ENCODE data around the gene TMCO4.
A peak's percentile ranks its signal among the peaks of the same experiment; 100 is the strongest.

TMCO4 gene

DNA sequence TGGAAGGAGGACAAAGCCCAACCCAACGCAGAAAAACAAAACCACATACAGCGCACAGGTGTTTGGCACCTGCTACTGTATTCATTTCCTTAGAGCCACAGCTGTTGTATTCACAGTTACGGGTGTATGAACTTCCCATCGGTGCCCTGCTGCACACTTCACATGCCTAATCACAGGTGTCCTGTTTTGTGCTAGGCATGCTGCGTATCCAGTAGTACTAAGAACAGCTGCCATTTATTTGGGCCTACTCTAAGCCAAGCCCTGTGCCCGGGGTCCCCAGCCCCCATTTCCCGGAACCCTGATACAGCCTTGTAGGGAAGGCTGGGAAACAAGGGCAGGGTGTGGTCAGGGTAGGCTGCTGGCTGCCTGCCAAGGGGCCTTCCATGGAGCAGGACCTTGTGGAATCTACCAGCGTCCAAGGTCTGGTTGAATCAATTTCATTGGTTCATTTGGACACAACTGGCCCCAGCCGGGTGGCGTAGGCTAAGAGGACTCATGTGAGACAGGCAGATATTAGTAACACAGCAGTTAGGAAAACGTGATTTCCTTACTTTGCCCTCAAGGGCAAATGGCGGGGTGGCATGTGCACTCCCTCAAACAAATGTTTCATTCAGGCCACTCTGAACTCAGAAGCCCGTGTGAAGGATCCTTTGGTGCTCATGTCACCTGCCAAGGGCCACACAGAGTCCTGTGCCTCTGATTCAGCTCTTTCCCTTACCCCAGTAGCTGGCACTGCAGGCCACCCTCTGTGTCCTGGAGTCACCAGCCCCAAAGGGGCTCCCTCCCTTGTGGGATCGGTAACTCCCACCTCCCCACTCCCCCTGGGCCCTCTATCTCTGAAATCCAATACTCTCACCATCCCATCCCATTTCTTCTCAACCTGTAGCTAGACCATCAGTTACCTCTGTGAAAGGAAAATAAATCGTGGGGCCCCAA, 16.4 kb upstream of the TMCO4 start:
- no peak for TF ChIP-seq Cebpa-rat (IDR thresholded peaks at IDR 0.05)
- Histone ChIP-seq H4K20me1 (no peaks in the 10 kb centered on the region), H3K9me3 (replicated peaks in 1 of 11) (no peaks in the 10 kb centered on the region), H3K36me3 (no peaks in the 10 kb centered on the region), H3K4me2 (peak overlapping the region in 7 of 11 experiments; percentile 5 to 62 (median 31); a peak in 8 of 22 replicates), H3K4me3 (no peak overlapping the region), H3K27me3 (no peaks in the 10 kb centered on the region), H3K27ac (no peak overlapping the region), H3K4me1 (peaks cover 0 to 44% (median 33%) of the 10 kb centered on the region in 10 experiments; a peak in 14 of 20 replicates), H3K9ac (no peak overlapping the region)

DNA sequence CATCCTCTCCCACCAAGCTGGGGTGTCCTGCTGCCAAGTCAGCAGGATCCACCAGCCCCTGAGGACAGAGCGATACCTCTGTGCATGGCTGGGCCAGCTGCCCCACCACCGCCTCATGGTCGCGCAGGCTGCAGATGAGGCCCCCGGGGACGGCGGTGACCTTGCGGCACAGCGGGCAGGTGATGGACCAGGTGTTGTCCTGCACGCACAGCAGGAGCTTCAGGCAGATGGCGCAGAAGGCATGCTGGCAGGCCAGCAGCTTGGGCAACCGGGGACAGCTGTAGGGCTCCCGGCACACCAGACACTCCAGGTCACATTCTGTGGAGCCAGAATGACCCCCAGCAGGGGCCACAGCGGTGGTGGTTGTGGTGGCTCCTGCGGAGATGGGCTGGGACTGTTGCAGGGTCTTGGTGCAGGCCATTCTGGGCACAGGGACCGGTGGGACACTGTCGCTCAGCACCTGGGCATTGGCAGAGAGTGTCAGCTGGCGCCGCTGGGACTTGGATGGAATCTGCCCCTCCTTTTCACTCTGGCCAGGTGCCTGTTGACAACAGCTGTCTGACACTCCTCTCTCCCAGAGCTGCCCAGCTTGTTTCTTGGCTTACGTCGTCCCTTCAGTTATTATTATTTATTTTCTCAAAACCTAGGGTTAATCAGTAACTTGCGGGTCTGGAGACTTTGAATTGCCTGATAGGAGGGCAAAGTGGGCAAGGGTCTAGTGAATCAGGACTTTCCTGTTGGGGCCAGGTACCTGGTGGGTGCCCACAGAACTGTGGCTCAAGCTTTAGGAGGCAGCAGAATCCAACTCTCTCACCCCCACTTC, 15.2 kb upstream of the TMCO4 start, which contains the start of gene RNF186:
Gene RNF186, minus strand, starts transcription at position 603 of the 823 bp plus-strand sequence. Its CDS starts 182 bp downstream, at position 421.
- no peaks in the 10 kb centered on the region for H3K27me3 ChIP-seq
- H3K9me3 ChIP-seq (replicated peaks in 1 of 11), result no peaks in the 10 kb centered on the region; a peak in 1 of 22 replicates
- no peak within 1 kb of the TSS for H3K9ac ChIP-seq
- H3K4me2 ChIP-seq, result peak within 1 kb of the TSS in 8 of 11 experiments; percentile 13 to 62 (median 54); a peak in 14 of 22 replicates
- no peak for TF ChIP-seq Cebpa-rat (IDR thresholded peaks at IDR 0.05)
- H3K4me1 ChIP-seq, result peaks cover 0 to 44% (median 33%) of the 10 kb centered on the region in 10 experiments; a peak in 14 of 20 replicates
- no peaks in the 10 kb centered on the region for H4K20me1 ChIP-seq
- H3K36me3 ChIP-seq, result no peaks in the 10 kb centered on the region
- no peak within 1 kb of the TSS for H3K27ac ChIP-seq
- no peak within 1 kb of the TSS for H3K4me3 ChIP-seq

DNA sequence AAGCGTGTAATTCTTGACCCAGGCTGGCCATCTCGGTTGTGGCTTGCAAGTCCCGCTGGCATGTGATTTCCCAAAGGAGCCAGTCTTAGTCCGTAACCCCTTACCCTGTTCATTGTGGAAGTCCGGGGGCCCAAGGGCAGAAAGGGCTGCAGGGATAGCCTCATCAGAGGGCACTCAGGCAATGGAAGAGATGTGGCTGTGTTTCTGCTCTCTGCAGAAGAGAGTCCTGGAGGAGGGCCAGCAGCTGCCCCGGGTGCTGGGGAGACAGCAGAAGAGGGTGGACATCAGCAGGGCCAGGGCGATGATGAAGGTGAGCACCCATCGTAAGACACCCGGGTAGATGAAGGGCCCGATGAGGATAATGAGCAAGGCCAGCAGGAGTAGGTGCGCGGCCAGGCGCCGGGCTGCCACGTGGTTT, 14.5 kb upstream of the TMCO4 start:
- H4K20me1 ChIP-seq, result no peaks in the 10 kb centered on the region
- TF ChIP-seq Cebpa-rat (IDR thresholded peaks at IDR 0.05), result no peak
- no peaks in the 10 kb centered on the region for H3K36me3 ChIP-seq
- H3K27me3 ChIP-seq, result no peaks in the 10 kb centered on the region
- no peak overlapping the region for H3K4me3 ChIP-seq
- H3K4me2 ChIP-seq, result peak overlapping the region in 8 of 11 experiments; percentile 13 to 62 (median 54); a peak in 14 of 22 replicates
- no peaks in the 10 kb centered on the region; a peak in 2 of 22 replicates for H3K9me3 ChIP-seq (replicated peaks in 1 of 11)
- no peak overlapping the region for H3K27ac ChIP-seq
- peaks cover 0 to 39% (median 28%) of the 10 kb centered on the region in 10 experiments; a peak in 14 of 20 replicates for H3K4me1 ChIP-seq
- H3K9ac ChIP-seq, result no peak overlapping the region

DNA sequence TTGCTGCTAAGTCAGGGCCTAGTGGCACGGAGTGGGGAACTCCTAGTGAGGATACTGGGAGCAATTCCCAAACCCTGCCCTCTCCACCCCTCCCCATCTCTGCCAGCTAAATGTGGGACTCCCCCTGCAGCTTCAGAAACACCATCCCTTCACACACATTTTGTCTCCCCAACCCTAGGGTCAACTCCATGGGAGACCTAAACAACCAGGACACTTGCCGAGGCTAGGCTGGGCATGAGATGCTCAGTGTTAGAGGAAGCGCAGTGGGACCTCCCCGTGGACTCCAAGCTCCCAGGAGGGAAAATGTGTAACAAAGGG, 13.9 kb upstream of the TMCO4 start:
- peak overlapping the region in 7 of 11 experiments; percentile 41 to 62 (median 57); a peak in 13 of 22 replicates for H3K4me2 ChIP-seq
- H3K9ac ChIP-seq, result no peak overlapping the region
- TF ChIP-seq Cebpa-rat (IDR thresholded peaks at IDR 0.05), result no peak
- no peaks in the 10 kb centered on the region for H4K20me1 ChIP-seq
- no peaks in the 10 kb centered on the region; a peak in 2 of 22 replicates for H3K9me3 ChIP-seq (replicated peaks in 1 of 11)
- H3K4me1 ChIP-seq, result peaks cover 0 to 34% (median 24%) of the 10 kb centered on the region in 10 experiments; a peak in 14 of 20 replicates
- H3K27me3 ChIP-seq, result no peaks in the 10 kb centered on the region
- H3K36me3 ChIP-seq, result no peaks in the 10 kb centered on the region
- no peak overlapping the region for H3K27ac ChIP-seq
- no peak overlapping the region for H3K4me3 ChIP-seq

DNA sequence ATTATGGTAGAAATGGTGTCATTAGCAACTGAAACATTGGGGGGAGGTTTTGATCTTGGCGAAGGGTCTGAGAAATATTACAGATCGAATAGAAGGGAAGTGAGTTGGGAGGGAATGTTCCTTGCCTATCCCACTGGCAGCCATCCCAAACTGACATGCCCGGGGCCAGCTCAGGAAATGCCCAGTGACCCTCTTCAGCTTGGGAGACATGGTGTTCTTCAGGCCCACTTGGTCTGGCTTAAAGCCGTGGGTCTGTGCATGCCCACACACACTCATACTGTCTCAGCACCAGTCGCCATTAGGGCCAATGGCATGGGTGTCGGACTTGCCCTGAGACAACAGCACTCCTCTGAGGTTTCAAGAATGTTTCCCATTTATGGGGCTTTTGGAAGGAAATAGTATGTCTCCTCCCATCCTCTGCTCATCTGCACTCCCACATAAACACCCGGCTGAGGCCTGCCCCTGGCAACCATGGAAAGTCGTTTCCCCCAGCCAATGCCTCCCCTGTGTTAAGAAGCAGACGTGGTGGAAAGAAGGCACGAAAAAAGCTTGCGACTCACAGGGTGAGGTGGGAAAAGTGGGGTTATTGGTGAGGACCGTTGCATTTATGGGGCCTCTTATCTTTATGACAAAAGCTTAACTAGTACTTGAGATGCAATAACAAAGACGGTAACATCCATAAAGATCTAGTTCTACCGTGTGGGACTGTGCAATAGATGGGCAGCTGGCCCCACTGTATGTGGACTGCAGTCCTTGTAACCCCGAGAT, 13.3 kb upstream of the TMCO4 start:
- Histone ChIP-seq H3K27ac (no peak overlapping the region), H4K20me1 (no peaks in the 10 kb centered on the region), H3K36me3 (no peaks in the 10 kb centered on the region), H3K27me3 (no peaks in the 10 kb centered on the region), H3K9ac (no peak overlapping the region), H3K9me3 (replicated peaks in 1 of 11) (no peaks in the 10 kb centered on the region; a peak in 2 of 22 replicates), H3K4me3 (no peak overlapping the region), H3K4me1 (peaks cover 0 to 34% (median 24%) of the 10 kb centered on the region in 10 experiments; a peak in 14 of 20 replicates), H3K4me2 (peak overlapping the region in 7 of 11 experiments; percentile 41 to 62 (median 57); a peak in 9 of 22 replicates)
- no peak for TF ChIP-seq Cebpa-rat (IDR thresholded peaks at IDR 0.05)

DNA sequence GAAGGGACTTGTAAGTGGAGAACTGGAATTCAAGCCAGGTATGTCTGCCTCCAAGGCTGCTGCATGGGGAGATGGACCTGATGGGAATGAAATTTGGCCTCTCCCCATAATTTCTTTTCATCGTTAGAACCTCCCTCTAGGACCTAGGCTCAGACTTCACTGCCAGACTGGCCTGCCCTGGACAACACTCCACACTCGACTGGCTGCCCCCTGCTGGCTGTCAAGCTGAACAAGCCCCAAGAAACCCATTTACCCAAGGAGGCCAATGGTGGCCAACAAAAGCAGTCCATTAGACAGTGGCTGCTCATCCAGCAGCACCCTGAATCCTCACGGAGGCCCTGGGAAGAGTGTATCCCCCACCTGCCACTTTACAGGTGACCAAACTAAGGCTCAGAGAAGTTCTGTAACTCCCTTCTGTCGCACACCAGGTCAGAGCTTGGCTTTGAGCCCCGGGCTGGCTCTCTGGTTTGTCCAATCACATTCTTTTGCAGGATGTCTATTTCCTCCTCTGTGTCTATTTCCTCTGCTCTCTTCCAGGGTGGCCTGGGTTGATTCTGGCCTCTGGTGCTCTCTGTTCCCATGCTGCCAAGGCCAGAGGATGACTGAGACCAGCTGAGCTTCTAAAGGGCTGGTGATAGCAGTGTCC, 11.6 kb upstream of the TMCO4 start:
- Histone ChIP-seq H4K20me1 (no peaks in the 10 kb centered on the region), H3K9ac (no peak overlapping the region)
- no peak for TF ChIP-seq Cebpa-rat (IDR thresholded peaks at IDR 0.05)

DNA sequence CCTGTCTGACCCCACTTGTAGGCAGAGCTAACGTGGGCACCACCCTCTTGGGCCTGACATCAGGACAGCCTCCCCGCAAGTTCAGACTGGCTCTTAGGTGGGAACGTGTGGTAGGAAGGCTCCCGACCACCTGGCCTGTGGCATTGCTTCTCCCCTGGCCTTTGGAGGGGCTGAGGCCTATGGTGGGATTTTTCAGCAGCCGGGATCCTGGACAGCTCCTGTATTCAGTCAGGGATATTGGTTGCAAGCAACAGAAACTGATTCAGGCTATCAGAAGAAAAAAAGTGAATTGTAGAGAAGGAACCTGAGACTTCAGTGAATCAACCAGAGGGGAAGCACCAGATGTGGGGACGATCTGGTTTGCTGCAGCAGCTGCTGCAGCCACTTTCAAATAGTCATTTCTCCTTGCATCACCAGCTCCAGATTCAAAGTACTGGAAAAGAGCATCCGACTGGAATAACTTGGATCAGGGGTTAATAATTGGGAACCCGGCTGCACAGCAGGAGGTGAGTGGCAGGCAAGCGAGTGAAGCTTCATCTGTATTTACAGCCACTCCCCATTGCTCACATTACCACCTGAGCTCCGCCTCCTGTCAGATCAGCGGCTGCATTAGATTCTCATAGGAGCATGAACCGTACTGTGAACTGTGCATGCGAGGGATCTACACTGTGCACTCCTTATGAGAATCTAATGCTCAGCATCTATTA, 9.5 kb upstream of the TMCO4 start:
- Histone ChIP-seq H3K4me1 (peaks cover 0 to 15% (median 9%) of the 10 kb centered on the region in 10 experiments; a peak in 14 of 20 replicates), H3K4me2 (no peak overlapping the region), H3K27me3 (no peaks in the 10 kb centered on the region), H3K9ac (no peak overlapping the region), H3K27ac (no peak overlapping the region), H3K4me3 (no peak overlapping the region), H4K20me1 (no peaks in the 10 kb centered on the region), H3K9me3 (replicated peaks in 1 of 11) (no peaks in the 10 kb centered on the region; a peak in 2 of 22 replicates), H3K36me3 (no peaks in the 10 kb centered on the region)
- no peak for TF ChIP-seq Cebpa-rat (IDR thresholded peaks at IDR 0.05)

More for the DNA sequence above, 11.6 kb upstream of the TMCO4 start:
- Histone ChIP-seq H3K36me3 (no peaks in the 10 kb centered on the region), H3K4me2 (no peak overlapping the region), H3K9me3 (replicated peaks in 1 of 11) (no peaks in the 10 kb centered on the region; a peak in 2 of 22 replicates), H3K4me1 (peaks cover 0 to 34% (median 24%) of the 10 kb centered on the region in 10 experiments; a peak in 14 of 20 replicates), H3K4me3 (no peak overlapping the region), H3K27me3 (no peaks in the 10 kb centered on the region), H3K27ac (no peak overlapping the region)
